ENCODE results near the gene RNGTT.

DNA sequence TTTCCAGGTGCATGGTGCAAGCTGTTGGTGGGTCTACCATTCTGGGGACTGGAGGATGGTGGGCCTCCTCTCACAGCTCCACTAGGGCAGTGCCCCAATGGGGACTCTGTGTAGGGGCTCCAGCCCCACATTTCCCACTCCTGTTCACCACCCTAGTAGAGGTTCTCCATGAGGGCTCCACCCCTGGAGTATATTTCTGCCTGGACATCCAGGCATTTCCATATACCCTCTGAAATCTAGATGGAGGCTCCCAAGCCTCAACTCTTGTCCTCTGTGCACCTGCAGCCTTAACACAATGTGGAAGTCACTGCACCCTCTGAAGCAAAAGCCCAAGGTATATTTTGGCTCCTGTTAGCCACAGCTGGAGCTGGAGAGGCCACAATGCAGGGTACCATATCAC, 393.5 kb downstream of the RNGTT start:
- TF ChIP-seq POLR2A (IDR thresholded peaks at IDR 0.05; ENCODE audit: low read depth, low read length): no peak
- no peak for TF ChIP-seq POLR2AphosphoS5 (IDR thresholded peaks at IDR 0.05; ENCODE audit: low read depth, low read length)
- TF ChIP-seq TAF1 (IDR thresholded peaks at IDR 0.05; ENCODE audit: borderline replicate concordance, low read depth, low read length): no peak
